NCI-H1694 treated with DMSO at 0.1 percent for 48 hours (cell line): ENCODE measurements around the gene ZC3H12C.
"Not testable (repeated sequence)": the region's sequence is repeated elsewhere in the genome, so short reads cannot be mapped to it uniquely, and the experiment has no call there.

Source experiments
- DNase-seq: peaks from one replicate; lab custom pipeline; 2025; lab: John Stamatoyannopoulos, UW

Gene ZC3H12C

DNA sequence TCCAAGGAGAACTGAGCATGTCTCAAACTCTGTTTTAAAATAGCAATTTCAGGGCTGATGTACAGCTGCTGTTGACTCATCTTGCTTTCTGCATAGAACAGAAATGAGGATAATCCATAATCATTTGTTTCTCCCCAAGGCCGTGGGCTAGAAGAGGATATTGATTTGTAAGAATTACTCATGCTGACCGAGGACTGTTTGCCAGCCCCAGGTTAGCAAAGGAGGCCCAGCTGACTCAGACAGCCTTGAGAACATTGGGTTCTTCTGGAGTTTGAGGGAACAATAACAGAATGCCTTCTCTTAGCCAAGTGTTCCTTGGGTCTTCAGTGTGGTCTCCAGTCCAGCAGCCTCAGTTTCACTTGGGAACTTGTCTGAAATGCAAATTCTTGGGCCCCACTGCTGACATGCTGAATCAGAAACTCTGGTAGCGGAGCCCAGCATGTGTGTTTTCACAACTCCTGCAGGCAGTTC lies 92.0 kb downstream of the ZC3H12C start:
- DNase-seq: no peak

DNA sequence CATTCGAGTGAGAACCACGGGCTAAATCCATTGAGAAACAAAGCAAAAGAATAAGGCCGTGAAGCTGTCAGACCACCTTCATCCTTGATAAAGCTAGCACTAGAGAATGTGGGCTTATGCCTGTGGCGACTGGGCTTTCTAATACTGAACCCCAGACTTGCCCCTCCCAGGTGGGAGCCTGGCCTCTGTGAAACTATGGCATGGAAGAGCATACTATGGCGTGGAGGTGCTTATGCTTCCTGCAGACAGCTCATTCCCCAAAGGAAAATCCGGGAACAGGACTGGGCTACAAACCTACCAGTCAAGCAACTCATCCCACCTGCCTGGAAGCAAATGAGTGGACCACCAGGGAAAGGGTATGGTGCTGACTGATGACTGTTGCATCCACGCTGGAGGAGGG lies 92.4 kb downstream of the ZC3H12C start:
- DNase-seq: no peak

DNA sequence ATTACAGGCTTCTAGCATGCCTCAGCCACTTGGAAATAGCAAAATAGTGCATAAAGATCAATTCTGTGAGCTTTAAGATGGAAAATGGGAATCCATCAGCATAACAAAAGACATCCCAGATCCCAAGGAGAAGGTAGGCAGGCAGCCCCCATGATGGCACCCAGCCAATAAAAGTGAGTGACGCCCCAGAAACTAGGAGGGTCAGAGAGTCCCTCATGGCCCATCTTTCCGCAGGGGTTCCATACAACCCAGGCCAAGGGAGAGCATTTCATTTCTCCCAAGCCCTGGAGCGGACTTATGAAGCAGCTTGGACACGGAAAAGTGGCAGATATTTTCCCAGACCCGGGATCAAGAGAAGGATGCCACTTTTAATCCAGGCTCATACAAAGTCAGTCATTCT lies 93.3 kb downstream of the ZC3H12C start:
- DNase-seq: no peak

DNA sequence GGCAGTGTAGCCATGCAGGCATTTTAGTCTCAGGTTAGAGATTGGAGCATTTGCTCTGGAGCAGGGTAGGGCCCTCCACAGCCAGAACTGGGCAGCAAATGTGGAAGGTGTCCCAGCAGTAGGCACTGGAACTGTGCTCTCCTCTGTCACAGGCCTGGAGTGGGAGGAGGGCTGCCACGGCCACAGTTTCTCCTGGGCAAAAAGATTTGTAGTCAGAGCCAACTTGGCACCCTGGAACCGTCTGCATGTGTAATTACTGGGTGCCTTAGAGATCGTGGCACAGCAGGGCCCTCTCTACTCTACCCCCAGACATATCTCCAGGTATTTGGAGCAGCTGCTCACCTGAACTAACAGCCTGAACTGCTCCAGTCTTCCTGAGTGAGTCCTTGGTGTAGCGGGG lies 93.7 kb downstream of the ZC3H12C start:
- no peak for DNase-seq

DNA sequence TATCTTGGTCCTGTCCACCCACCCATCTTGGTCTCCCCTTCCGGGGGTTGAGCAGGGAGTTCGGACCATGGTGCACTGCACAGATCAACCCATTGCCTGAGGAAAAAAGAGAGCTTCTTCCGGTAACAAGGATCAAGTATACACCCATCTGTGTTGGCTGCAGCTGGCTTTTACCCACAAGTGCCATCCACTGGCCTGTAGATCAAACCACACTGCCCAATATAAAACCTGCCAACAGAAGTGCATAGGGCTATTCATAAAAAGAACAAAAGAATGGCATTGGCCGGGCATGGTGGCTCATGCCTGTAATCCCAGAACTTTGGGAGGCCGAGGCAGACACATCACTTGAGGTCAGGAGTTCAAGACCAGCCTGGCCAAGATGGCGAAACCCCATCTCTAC lies 94.5 kb downstream of the ZC3H12C start:
- DNase-seq: no peak

DNA sequence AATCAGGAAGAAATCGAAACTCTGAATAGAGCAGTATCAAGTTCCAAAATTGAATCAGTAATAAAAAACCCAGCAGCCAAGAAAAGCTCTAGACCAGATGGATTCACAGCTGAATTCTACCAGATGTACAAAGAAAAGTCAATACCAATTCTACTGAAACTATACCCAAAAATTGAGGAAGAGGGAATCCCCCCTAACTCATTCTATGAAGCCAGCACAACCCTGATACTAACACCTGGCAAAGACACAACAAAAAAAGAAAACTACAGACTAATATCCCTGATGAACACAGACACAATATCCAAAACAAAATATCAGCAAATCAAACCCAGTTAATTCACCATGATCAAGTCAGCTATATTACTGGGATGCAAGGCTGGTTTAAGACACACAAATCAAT lies 97.7 kb downstream of the ZC3H12C start:
- no peak for DNase-seq

DNA sequence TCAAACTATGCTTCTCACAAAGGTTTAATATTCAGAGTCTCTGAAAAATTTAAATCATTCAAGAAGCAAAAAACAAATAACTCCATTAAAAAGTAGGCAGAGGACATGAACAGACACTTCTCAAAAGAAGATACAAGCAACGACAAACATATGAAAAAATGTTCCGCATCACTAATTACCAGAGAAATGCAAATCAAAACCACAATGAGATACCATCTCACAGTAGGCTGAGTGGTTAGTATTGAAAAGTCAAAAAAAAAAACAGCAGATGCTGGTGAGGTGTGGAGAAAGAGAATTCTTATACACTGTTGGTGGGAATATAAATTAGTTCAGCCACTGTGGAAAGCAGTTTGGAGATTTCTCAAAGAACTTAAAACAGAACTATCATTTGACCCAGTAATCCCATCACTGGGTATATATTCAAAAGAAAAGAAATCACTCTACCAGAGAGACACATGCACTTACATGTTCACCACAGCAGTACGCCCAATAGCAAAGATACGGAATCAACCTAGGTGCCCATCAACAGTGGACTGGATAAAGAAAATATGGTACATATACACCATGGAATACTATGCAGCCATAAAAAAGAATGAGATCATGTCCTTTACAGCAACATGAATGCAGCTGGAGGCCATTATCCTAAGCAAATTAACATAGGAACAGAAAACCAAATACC lies 99.6 kb downstream of the ZC3H12C start:
- not testable (repeated sequence) for DNase-seq

DNA sequence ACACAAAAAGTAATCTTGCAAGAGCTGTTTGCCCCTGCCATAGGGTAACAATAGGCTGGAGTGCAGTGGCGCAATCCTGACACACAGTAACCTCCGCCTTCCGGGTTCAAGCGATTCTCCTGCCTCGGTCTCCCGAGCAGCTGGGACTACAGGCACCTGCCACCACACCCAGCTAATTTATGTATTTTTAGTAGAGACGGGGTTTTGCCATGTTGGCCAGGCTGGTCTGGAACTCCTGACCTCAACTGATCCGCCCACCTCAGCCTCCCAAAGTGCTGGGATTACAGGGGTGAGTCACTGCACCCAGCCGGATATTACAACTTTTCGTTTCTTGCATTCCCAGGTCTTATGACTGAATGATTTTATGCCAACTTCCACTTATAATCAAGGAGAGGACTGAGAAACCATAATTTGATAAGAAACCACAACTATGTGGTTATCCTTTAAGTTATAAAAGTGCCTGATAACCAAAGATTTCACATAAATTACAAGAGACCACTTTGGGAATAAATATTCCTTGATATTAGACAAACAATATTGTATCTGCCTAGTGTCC lies 101.1 kb downstream of the ZC3H12C start:
- not testable (repeated sequence) for DNase-seq

DNA sequence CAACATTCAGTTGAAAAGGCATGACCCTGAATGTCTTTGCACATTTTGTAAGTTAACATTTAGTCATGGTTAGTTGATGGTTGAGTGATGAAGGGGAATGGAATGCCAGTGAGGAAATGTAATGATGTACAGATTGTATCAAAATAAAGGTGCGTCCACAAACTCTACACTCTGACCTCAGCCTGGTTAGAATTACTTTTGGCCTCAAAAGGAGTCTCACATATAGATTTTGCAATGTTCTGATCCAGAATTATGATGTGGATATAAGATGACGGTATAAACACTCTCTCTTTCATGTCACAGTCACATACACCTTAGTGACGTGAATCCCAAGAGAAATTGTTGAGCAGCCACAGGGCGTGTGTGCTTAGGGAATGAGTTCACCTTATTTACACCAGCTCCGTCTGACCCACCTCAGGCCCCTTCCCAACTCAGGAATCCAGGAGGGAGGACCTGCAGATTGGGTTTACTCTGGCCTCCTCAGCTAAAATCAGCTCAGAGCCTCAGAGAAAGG lies 103.1 kb downstream of the ZC3H12C start:
- no peak for DNase-seq

DNA sequence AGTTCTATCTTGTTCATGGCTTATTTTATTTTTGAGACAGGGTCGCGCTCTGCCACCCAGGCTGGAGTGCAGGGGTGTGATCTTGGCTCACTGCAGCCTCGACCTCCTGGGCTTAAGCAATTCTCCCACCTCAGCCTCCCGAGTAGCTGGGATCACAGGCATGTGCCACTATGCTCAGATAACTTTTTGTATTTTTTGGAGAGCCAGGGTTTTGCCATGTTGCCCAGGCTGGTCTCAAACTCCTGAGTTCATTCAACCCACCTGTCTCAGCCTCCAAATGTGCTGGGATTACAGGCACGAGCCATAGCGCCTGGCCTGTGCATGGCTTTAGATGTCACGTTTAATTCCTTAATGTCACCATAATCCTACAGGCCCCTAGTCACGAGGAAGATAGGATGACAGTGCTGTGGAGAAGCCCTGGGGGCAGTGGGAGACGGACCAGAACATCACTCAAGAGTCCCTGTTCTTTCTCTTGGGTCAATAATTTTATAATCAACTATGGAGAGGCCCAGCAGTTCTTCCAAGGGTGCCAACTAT lies 103.8 kb downstream of the ZC3H12C start:
- no peak for DNase-seq

DNA sequence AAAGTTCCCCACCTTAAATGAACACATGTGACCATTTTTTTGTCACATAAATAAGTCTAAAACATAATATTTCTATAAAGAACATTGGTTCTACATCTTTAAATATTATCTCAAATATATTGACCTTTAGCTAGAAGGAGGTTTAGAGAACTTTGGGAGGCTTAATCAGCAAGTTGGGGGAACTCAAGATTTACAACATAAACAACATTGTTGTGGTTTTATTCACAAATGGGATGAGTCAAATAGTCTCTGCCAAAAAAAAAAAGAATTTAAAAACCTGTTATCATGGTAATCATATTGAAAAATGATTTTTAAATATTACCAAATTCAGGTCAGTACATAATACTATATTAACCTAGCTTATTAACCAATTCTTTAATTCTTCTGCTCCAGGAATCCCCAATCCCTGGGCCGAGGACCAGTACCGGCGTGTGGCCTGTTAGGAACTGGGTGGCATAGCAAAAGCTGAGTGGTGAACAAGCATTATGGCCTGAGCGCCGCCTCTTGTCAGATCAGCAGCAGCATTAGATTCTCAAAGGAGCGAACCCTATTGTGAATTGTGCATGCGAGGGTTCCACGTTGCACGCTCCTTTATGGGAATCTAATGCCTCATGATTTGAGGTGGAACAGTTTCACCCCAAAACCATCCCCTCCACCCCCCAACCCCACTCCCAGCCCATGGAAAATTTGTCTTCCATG lies 105.0 kb downstream of the ZC3H12C start:
- no peak for DNase-seq

DNA sequence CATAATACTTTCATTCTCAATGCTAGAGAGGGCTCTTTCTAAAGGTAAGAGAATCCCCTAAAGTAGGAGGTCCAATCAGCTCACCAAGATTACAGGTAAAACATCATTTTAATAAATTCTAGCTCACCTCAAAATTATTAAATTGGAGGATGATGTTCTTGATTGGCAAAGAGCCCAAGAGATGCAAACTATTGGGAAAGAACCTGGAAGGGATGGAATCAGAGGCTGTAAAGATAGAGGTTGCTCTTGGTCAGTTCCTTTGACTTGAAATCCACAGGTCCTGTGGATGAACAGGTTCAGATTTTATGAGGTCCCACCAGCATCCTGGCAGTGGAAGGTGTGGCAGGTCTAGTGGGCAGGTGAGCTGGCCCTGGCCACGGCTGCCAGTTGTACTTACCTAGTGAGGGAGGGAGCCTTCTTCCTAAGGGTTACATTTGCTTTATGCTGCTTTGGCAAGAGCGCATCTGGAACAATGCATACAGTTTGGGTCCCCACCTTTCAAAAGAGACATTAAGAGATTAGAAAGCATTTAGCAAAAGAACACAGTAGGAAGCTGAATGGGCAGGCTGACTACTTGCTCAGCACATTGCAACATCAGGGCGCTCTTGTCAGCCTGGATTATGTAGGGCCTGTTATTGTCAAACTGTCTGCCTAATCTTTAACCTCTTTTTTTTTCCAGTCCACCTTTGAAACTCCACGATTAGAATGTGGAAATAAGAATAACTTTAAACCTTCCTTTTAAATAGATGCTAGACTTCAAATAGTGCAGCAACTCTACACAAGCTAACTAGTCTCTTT lies 106.2 kb downstream of the ZC3H12C start:
- no peak for DNase-seq

DNA sequence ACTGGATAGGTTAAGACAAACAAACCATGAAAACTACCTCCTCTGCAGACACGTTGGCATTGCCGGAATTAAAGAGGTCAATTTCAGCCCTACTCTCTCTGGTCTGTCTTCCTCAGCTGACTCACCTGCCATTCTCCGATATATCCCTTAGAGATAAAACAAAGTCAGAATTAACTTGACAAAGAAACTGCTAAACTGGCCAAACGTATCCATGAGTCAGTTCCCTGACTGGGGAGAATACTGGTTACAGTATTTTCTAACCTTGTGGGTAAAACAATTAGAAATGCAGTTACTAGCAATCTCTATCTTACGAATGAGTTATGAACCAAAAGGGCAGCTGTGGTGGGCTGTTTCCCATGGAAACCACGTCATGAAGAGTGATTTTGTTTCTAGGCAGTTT lies 107.0 kb downstream of the ZC3H12C start:
- DNase-seq: no peak

DNA sequence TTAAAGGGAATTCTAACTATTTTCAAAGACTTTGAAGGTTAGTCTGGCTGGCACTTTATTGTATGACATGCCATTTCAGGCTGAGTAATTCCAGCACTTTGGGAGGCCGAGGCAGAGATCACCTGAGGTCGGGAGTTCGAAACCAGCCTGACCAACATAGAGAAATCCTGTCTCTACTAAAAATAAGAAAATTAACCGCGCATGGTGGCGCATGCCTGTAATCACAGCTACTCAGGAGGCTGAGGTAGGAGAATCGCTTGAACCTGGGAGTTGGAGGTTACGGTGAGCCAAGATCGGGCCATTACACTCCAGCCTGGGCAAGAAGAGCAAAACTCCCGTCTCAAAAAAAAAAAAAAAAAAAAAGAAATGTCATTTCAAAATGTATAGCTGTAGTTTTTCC lies 107.6 kb downstream of the ZC3H12C start:
- DNase-seq: no peak

DNA sequence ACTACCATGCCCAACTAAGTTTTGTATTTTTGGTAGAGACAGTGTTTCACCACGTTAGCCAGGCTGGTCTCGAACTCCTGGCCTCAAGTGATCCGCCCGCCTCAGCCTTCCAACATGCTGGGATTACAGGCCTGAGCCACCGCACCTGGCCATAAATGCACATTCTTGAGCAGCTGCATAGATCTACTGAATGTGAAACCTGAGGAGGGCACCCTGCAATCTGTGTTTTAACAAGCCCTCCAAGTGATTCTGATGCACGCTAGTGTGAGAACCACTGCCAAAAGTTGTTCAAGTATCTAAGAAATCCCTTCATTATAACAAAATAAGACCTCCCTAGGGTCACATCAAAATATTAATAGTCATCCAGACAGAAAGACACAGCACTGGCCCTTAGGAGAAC lies 113.9 kb downstream of the ZC3H12C start:
- no peak for DNase-seq

DNA sequence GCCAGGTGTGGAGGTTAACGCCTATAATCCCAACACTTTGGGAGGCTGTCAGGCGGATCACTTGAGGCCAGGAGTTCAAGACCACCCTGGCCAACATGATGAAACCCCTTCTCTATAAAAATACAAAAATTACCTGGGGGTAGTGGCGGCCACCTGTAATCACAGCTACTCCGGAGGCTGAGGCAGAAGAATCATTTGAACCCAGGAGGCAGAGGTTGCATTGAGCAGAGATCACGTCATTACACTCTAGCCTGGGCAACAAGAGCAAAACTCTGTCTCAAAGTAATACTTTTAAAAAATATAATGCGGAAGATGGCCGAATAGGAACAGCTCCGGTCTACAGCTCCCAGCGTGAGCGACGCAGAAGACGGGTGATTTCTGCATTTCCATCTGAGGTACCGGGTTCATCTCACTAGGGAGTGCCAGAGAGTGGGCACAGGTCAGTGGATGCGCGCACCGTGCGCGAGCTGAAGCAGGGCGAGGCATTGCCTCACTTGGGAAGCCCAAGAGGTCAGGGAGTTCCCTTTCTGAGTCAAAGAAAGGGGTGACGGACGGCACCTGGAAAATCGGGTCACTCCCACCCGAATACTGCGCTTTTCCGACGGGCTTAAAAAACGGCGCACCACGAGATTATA lies 115.6 kb downstream of the ZC3H12C start:
- DNase-seq: not testable (repeated sequence)

DNA sequence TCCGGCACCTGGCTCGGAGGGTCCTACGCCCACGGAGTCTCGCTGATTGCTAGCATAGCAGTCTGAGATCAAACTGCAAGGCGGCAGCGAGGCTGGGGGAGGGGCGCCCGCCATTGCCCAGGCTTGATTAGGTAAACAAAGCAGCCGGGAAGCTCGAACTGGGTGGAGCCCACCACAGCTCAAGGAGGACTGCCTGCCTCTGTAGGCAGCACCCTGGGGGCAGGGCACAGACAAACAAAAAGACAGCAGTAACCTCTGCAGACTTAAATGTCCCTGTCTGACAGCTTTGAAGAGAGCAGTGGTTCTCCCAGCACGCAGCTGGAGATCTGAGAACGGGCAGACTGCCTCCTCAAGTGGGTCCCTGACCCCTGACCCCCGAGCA lies 116.1 kb downstream of the ZC3H12C start:
- not testable (repeated sequence) for DNase-seq

DNA sequence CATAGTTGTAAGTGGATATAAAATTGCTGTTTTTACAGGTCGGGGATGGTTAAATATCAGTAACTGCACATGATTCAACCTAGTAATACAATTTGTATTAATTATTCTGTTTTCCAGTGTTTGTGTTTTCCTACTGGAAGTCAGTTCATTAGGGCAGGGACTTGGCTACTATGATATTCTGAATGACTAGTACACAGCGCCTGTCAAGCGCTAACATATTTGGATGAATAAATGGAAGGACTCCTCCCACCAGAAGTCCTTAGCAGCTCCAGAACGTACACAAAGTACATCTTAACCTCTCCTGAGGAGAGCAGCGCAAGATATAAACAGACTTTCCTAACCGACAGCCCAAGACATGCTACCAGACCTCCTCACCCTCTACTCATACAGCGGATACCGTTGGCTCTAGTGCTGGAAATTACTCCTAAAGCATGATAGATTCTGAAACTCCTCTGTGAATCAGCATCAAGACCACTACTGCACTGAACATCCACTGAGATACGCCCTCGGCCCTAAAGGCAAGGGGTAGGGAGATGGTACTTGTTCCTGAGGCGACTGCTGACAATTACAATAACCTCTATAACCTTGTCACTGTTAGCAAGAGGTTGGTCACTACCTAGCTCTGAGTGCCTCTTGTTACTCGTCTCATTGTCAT lies 124.2 kb downstream of the ZC3H12C start:
- no peak for DNase-seq

DNA sequence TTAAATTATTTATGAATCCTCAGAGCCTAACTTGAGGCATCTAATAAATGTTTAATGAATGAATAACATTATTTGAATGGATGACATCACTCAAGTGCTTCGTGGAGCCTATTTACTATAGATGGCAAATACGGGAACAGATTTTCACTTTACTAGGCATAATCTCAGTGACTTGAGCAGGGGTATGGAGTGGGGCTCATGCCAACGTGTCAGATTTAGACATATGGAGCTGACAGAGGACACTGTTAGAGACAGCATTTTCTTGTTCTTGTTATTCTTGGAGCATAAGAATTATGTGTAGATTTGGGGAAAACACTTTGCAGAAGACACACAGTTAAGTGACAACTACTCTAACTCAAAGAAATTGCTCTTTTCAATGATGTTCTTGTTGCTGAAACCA lies 124.7 kb downstream of the ZC3H12C start:
- DNase-seq: no peak

DNA sequence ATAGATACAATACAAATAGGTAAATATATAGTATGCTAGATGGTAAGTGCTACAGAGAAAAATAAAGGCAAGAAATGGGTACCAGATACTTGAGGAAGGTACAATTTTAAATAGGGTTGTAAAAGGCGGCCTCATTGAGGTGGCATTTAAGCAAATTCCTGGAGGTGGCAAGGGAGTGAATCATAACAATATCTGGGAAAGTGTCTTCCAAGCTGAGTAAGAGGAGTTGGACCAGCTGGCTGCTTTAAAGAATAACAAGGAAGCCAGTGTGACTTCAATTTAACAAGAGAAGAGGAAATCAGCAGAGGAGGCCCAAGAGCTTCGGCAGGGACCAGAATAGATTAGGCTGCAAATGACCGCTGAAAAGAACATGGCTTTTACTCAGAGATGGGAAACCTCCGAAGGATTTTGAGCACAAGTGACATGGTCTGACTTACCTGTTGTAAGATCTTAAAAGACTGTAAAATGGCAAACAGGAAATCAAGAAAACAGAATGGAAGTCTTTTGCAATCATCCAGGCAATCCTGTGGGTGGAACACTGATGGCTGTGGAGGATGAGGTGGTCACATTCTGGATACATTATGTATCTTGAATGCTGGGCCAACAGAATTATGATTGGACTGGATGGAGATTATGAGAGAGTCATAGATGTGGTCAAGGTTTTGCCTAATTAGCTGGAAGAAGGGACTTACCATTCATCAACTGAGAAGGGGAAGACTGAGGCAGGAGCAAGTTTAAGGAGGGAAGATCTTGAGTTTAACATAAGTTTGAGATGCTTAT lies 126.0 kb downstream of the ZC3H12C start:
- DNase-seq: no peak
